Brain microvascular endothelial cell (primary cell): ENCODE results near the gene CPLX3.
A peak's percentile ranks its signal among the peaks of the same experiment; 100 is the strongest.

ENCODE experiments used
- DNase-seq: peaks from one replicate; pipeline ENCODE4 v3.0.0-alpha.2; 2020
- H3K27ac ChIP-seq: fragments of 250-450 bp; sonication (Bioruptor Pico); 2 replicates; pipeline ENCODE4 v1.5.1; 2020; ENCODE audit warnings: mild to moderate bottlenecking, moderate library complexity
- H3K27me3 ChIP-seq: fragments of 250-450 bp; sonication (Bioruptor Pico); replicated peaks from 2 replicates; pipeline ENCODE4 v1.5.1; 2020; ENCODE audit warnings: mild to moderate bottlenecking
- H3K36me3 ChIP-seq: fragments of 250-450 bp; sonication (Bioruptor Pico); replicated peaks from 2 replicates; pipeline ENCODE4 v1.5.1; 2020; ENCODE audit warnings: mild to moderate bottlenecking
- H3K4me3 ChIP-seq: 2 replicates; pipeline ENCODE4 v1.5.1; 2011; ENCODE audit warnings: low read depth, mild to moderate bottlenecking, control low read depth, low read length, moderate library complexity
- CTCF ChIP-seq: IDR thresholded peaks from 2 replicates; pipeline ENCODE4 v1.5.1; 2011; ENCODE audit warnings: low read depth, mild to moderate bottlenecking, moderate library complexity, low read length, control low read depth, inconsistent platforms; ENCODE audit errors: missing control alignments
- in situ Hi-C: cut with HindIII; loops from 2 replicates; pipeline ENCODE4 v1.10.0; 2017; ENCODE audit warnings: low sequenced_read_pairs, low pct_ligation_motif_present

Gene CPLX3

GRCh38 chr15:74808078-74808839, 18.2 kb upstream of the CPLX3 start:
- H3K36me3 ChIP-seq, result peaks cover 9% of the 10 kb centered on the region
- H3K27me3 ChIP-seq, result no peaks in the 10 kb centered on the region
- H3K27ac ChIP-seq, result no peak overlapping the region
- in situ Hi-C loops, result no loop called here
- H3K4me3 ChIP-seq, result no peak overlapping the region
- TF ChIP-seq CTCF, result no peak
- DNase-seq, result no peak

DNA sequence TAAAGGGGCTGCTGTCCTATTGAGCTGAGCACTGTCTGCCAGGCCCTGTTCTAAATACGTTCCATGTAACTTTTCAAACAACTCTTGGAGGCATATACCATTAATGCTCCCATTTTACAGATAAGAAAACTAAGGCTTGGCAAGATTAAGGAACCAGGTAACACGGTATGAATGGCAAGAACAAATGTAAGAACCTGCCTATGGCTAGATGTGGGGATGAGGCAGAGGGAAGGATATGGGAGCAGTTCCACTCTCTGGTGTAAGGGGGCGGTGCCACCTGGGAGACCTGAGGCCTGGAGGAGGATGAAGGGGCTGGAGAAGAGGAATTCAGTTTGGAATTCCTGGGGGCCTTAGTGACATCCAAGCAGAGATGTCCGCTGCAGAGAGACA, 17.6 kb upstream of the CPLX3 start:
- no peak overlapping the region for H3K27ac ChIP-seq
- H3K4me3 ChIP-seq, result no peak overlapping the region
- in situ Hi-C loops, result no loop called here
- no peaks in the 10 kb centered on the region for H3K27me3 ChIP-seq
- no peak for DNase-seq
- peaks cover 5% of the 10 kb centered on the region for H3K36me3 ChIP-seq
- peak; percentile 21 for TF ChIP-seq CTCF

GRCh38 chr15:74809242-74809641, 17.2 kb upstream of the CPLX3 start:
- in situ Hi-C loops, result no loop called here
- no peak overlapping the region for H3K27ac ChIP-seq
- H3K27me3 ChIP-seq, result no peaks in the 10 kb centered on the region
- TF ChIP-seq CTCF, result no peak
- H3K4me3 ChIP-seq, result no peak overlapping the region
- H3K36me3 ChIP-seq, result peaks cover 2% of the 10 kb centered on the region
- DNase-seq, result no peak

DNA sequence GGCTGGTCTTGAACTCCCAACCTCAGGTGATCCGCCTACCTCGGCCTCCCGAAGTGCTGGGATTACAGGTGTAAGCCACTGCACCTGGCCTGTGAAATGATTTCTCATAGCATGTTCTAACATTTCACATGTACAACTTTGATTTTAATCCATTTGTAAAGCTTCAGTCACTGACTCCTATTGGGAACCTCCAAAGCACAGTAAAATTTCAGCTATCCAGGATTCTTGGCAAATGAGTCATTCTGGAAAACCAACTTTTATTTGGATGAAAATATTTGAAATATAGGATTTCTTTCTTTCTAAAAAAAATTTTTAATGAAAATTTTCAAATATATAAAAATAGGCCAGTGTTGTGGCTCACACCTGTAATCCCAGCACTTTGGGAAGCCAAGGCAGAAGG, 16.5 kb upstream of the CPLX3 start:
- no peak overlapping the region for H3K4me3 ChIP-seq
- H3K27ac ChIP-seq, result no peak overlapping the region
- TF ChIP-seq CTCF, result no peak
- no peaks in the 10 kb centered on the region for H3K27me3 ChIP-seq
- H3K36me3 ChIP-seq, result no peaks in the 10 kb centered on the region
- in situ Hi-C loops, result no loop called here
- no peak for DNase-seq

GRCh38 chr15:74812533-74812932, 13.9 kb upstream of the CPLX3 start, which contains the start of gene LMAN1L:
Gene LMAN1L, plus strand, starts transcription at chr15:74812835. Its CDS starts 20 bp downstream, at chr15:74812855.
- TF ChIP-seq CTCF, result no peak
- H3K27ac ChIP-seq, result no peak within 1 kb of the TSS
- no peaks in the 10 kb centered on the region for H3K36me3 ChIP-seq
- no peak within 1 kb of the TSS for H3K4me3 ChIP-seq
- no peaks in the 10 kb centered on the region for H3K27me3 ChIP-seq
- in situ Hi-C loops, result no loop called here
- no peak for DNase-seq
